Bronchial epithelial cell (primary cell): ENCODE data around the gene MUC22. TPM values are rescaled to one million over a fixed set of nuclear protein-coding genes. Genes with fewer than 3 reads are reported as not detected.
"Not testable (repeated sequence)": the region's sequence is repeated elsewhere in the genome, so short reads cannot be mapped to it uniquely, and the experiment has no call there.

Experiments
- DNase-seq: peaks from one replicate; pipeline ENCODE4 v3.0.0-alpha.2; 2010; ENCODE audit warnings: low read depth
- FAIRE-seq: peaks from 2 replicates; lab custom pipeline; 2011; peaks lifted over from hg19 to GRCh38; lab: Jason Lieb, UNC
- H3K27me3 ChIP-seq: 2 replicates; pipeline ENCODE4 v1.5.1; 2011; ENCODE audit warnings: low read length; ENCODE audit not compliant: control insufficient read depth, insufficient read depth
- H3K36me3 ChIP-seq: 2 replicates; pipeline ENCODE4 v1.5.1; 2011; ENCODE audit warnings: low read length; ENCODE audit not compliant: control insufficient read depth, insufficient read depth
- H3K4me3 ChIP-seq: 2 replicates; pipeline ENCODE4 v1.5.1; 2011; ENCODE audit warnings: mild to moderate bottlenecking, low read depth, low read length, control low read depth
- CTCF ChIP-seq: IDR thresholded peaks from 2 replicates; pipeline ENCODE4 v1.5.1; 2011; ENCODE audit warnings: mild to moderate bottlenecking, moderate library complexity, low read length, control low read depth, inconsistent platforms; ENCODE audit not compliant: insufficient read depth, severe bottlenecking
- total RNA-seq: library from RNA; depleted of rRNA; stranded (reverse); fragments of >200 nt; gene quantifications from 2 replicates; pipeline ENCODE4 v1.2.1, GENCODE V29; 2014

Gene MUC22
- total RNA-seq, 1 donor from 2014 or later, result under 0.01 TPM

GRCh38 chr6:31020057-31020456 is 9.8 kb downstream of the MUC22 start:
- FAIRE-seq, result no peak
- Histone ChIP-seq H3K36me3 (no peaks in the 10 kb centered on the region), H3K4me3 (no peak overlapping the region), H3K27me3 (no peaks in the 10 kb centered on the region)
- no peak for DNase-seq
- no peak for TF ChIP-seq CTCF

GRCh38 chr6:31020631-31021255 is 10.5 kb downstream of the MUC22 start:
- DNase-seq, H3K36me3 ChIP-seq, H3K4me3 ChIP-seq, H3K27me3 ChIP-seq, FAIRE-seq: not testable (repeated sequence)

- DNase-seq, H3K4me3 ChIP-seq, H3K27me3 ChIP-seq, FAIRE-seq, H3K36me3 ChIP-seq: not testable (repeated sequence)
Measured at GRCh38 chr6:31021705-31022531, 11.6 kb downstream of the MUC22 start.

- H3K36me3 ChIP-seq, result no peaks in the 10 kb centered on the region
- DNase-seq (no peak), FAIRE-seq (no peak)
- H3K4me3 ChIP-seq, result no peak overlapping the region
- H3K27me3 ChIP-seq, result peaks cover 2% of the 10 kb centered on the region
- no peak for TF ChIP-seq CTCF
Measured at GRCh38 chr6:31025595-31025994, 15.3 kb downstream of the MUC22 start.

GRCh38 chr6:31031095-31031494 is 20.8 kb downstream of the MUC22 start:
- no peak for TF ChIP-seq CTCF
- no peak for DNase-seq

GRCh38 chr6:31033075-31033474 is 22.8 kb downstream of the MUC22 start:
- Histone ChIP-seq H3K36me3 (no peaks in the 10 kb centered on the region), H3K4me3 (no peak overlapping the region), H3K27me3 (peaks cover 2% of the 10 kb centered on the region)
- DNase-seq (no peak), FAIRE-seq (peak; percentile 7)
- no peak for TF ChIP-seq CTCF

More at GRCh38 chr6:31031095-31031494, 20.8 kb downstream of the MUC22 start:
- FAIRE-seq, result peak; percentile 62
- Histone ChIP-seq H3K4me3 (no peak overlapping the region), H3K27me3 (peaks cover 2% of the 10 kb centered on the region), H3K36me3 (no peaks in the 10 kb centered on the region)
